Measurements from ENCODE around the gene RAX2.

The RAX2 gene

DNA sequence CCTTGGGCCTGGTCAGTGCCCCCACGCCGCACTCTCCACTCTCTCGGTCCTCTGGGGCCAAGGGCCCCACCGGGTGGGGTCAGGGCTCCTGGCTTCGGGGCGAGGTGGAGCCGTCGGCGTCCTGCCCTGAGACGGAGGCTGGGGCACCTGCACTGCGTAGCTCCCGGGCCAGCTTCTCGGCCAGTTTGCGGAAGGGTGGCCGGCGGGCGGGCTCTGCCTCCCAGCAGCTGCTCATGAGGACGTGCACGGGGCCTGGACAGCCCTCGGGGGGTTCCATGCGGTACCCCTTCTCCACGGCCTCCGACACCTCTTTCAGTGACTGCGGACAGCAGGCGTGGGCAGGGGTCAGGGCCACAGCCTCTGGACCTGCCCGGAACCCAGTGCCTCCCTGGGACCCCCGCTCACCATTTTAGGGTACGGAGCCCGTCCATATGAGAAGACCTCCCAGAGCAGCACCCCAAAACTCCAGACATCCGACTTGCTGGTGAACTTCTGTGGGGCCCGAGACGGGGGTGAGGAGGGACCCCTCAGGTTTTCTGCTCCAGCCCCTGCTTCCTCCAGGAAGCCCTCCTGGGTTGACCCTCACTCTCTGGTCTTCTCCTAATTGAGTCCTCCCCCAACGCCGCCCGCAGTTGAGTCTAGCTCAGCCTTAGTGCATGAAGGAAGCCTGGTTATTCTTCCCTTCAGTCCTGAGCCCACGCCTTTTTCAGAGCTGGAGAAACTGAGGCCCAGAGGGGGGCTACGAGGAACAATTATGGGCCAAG lies 6.3 kb upstream of the RAX2 start:
- H3K27ac ChIP-seq (ENCODE audit: low read length), result no peak overlapping the region
- no peaks in the 10 kb centered on the region for H3K9me3 ChIP-seq (ENCODE audit: control insufficient read depth, insufficient read depth, low read length)
- WGBS (ENCODE audit: insufficient coverage, insufficient read length), result no CpG with 5 or more reads among the region's 37 CpGs
- H3K27me3 ChIP-seq (ENCODE audit: control insufficient read depth, insufficient read depth, low read length), result no peaks in the 10 kb centered on the region
- DNase-seq (ENCODE audit: low read depth, low spot score), result no peak
- H3K4me1 ChIP-seq (ENCODE audit: control insufficient read depth, insufficient read depth, low read length), result no peaks in the 10 kb centered on the region
- H3K36me3 ChIP-seq (ENCODE audit: control insufficient read depth, insufficient read depth, low read length), result no peaks in the 10 kb centered on the region; the same call in none of the 2 replicates
- no peak overlapping the region for H3K4me3 ChIP-seq (ENCODE audit: low read length)

DNA sequence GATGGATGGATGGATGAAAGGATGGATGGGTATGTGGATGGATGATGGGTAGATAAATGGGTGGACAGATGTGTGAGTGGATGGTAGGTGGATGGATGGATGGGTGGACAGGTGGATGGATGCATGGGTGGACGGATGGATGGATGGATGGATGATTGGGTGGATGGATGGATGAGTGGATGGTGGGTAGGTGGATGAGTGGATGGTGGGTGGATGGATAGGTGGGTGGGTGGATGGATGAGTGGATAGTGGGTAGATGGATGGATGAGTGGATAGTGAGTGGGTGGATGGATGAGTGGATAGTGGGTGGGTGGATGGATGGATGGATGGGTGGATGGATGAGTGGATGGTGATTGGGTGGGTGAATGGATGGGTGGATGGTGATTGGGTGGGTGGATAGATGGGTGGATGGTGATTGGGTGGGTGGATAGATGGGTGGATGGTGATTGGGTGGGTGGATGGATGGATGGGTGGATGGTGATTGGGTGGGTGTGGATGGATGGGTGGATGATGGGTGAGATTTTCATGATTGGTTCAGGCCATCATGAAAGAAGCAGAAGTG lies 4.5 kb upstream of the RAX2 start:
- no peaks in the 10 kb centered on the region; the same call in 1 of the 2 replicates for H3K36me3 ChIP-seq (ENCODE audit: control insufficient read depth, insufficient read depth, low read length)
- peaks cover 3% of the 10 kb centered on the region; the same call in 1 of the 2 replicates for H3K4me1 ChIP-seq (ENCODE audit: control insufficient read depth, insufficient read depth, low read length)
- no peak overlapping the region for H3K4me3 ChIP-seq (ENCODE audit: low read length)
- WGBS (ENCODE audit: insufficient coverage, insufficient read length), result no CpG with 5 or more reads among the region's 1 CpG
- no peak overlapping the region for H3K27ac ChIP-seq (ENCODE audit: low read length)
- H3K9me3 ChIP-seq (ENCODE audit: control insufficient read depth, insufficient read depth, low read length), result no peaks in the 10 kb centered on the region
- no peaks in the 10 kb centered on the region for H3K27me3 ChIP-seq (ENCODE audit: control insufficient read depth, insufficient read depth, low read length)
- no peak for DNase-seq (ENCODE audit: low read depth, low spot score)

DNA sequence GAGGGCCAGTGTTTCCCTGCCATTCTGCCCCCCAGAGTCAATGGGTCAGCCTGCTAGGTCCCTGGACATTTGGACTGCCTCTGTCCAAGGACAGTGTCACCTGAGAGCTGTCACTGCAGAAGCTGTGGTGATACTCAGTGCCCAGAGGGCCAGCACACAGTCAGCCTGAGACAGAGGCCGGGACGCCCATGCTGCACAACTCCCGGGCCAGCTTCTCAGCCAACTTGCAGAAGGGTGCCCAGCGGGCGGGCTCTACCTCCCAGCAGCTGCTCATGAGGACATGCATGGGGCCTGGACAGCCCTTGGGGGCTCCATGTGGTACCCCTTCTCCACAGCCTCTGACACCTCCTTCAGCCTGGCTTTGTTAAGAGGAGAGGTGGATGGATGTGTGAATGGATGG lies 3.8 kb upstream of the RAX2 start:
- no peak for DNase-seq (ENCODE audit: low read depth, low spot score)
- H3K4me1 ChIP-seq (ENCODE audit: control insufficient read depth, insufficient read depth, low read length), result peaks cover 5% of the 10 kb centered on the region; the same call in 1 of the 2 replicates
- H3K9me3 ChIP-seq (ENCODE audit: control insufficient read depth, insufficient read depth, low read length), result no peaks in the 10 kb centered on the region
- no peaks in the 10 kb centered on the region; the same call in 1 of the 2 replicates for H3K36me3 ChIP-seq (ENCODE audit: control insufficient read depth, insufficient read depth, low read length)
- no peaks in the 10 kb centered on the region for H3K27me3 ChIP-seq (ENCODE audit: control insufficient read depth, insufficient read depth, low read length)
- H3K27ac ChIP-seq (ENCODE audit: low read length), result no peak overlapping the region
- WGBS (ENCODE audit: insufficient coverage, insufficient read length), result no CpG with 5 or more reads among the region's 5 CpGs
- H3K4me3 ChIP-seq (ENCODE audit: low read length), result no peak overlapping the region

DNA sequence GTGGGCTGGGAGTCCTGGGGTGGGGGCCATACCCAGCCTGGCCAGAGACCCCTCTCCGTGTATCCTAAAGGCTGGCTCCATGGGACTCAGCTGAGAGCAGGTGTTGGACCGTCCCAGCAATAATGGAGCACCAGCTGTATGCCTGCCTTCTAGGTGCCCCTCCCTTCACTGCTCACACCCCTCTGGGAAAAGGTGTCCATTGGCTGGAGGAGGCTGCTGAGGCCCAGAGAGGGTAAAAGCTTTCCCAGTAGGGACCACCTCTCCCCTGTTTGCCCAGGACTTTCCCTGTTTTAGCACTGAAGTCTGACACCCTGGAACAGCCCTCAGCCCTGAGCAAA lies 3.3 kb upstream of the RAX2 start:
- WGBS (ENCODE audit: insufficient coverage, insufficient read length), result no CpG with 5 or more reads among the region's 2 CpGs
- no peaks in the 10 kb centered on the region for H3K9me3 ChIP-seq (ENCODE audit: control insufficient read depth, insufficient read depth, low read length)
- no peak overlapping the region for H3K4me3 ChIP-seq (ENCODE audit: low read length)
- H3K36me3 ChIP-seq (ENCODE audit: control insufficient read depth, insufficient read depth, low read length), result peaks cover under 1% of the 10 kb centered on the region; the same call in 1 of the 2 replicates
- no peaks in the 10 kb centered on the region for H3K27me3 ChIP-seq (ENCODE audit: control insufficient read depth, insufficient read depth, low read length)
- H3K4me1 ChIP-seq (ENCODE audit: control insufficient read depth, insufficient read depth, low read length), result peaks cover 6% of the 10 kb centered on the region; the same call in 1 of the 2 replicates
- DNase-seq (ENCODE audit: low read depth, low spot score), result no peak
- H3K27ac ChIP-seq (ENCODE audit: low read length), result no peak overlapping the region

DNA sequence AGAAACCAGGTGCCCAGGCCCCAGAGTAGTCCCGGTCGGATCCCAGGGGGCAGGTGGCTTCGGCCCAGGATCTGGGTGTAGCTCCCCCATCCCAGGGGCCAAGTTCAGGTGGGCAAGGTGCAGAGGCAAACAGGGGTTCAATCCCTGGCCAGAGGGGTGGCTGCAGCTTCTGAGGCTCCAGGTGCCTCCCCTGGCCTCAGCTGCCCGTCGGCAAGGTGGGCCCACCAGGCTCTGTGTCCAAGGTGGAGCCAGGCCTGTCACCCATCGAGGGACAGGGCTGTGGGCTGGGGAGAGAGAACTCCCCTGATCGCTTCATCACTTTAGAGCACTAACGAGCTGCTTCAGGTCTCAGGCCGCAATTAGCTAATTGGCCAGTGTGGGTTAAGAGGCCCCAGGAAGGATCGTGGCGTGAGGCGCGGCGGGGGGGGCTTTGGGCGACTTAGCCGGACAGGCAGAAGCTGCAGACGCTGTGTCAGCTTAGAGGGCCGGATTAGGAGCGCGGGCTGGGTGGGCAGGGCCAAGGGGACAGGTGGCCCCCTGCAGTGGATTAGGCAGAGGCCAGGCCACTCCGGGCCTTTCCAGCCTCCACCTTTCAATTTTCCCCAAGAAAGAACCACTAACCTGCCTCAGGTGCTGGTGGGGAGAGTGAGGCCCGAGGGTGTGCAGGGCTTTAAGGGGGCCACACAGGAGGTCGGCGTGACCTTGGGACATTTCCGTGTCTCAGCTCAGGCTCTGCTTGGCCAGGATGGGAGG lies 2.8 kb upstream of the RAX2 start:
- DNase-seq (ENCODE audit: low read depth, low spot score), result no peak
- no CpG with 5 or more reads among the region's 25 CpGs for WGBS (ENCODE audit: insufficient coverage, insufficient read length)
- Histone ChIP-seq H3K36me3 (ENCODE audit: control insufficient read depth, insufficient read depth, low read length) (peaks cover 3% of the 10 kb centered on the region; the same call in 1 of the 2 replicates), H3K27ac (ENCODE audit: low read length) (no peak overlapping the region), H3K9me3 (ENCODE audit: control insufficient read depth, insufficient read depth, low read length) (no peaks in the 10 kb centered on the region), H3K27me3 (ENCODE audit: control insufficient read depth, insufficient read depth, low read length) (no peaks in the 10 kb centered on the region), H3K4me3 (ENCODE audit: low read length) (no peak overlapping the region), H3K4me1 (ENCODE audit: control insufficient read depth, insufficient read depth, low read length) (peaks cover 8% of the 10 kb centered on the region; the same call in 1 of the 2 replicates)

DNA sequence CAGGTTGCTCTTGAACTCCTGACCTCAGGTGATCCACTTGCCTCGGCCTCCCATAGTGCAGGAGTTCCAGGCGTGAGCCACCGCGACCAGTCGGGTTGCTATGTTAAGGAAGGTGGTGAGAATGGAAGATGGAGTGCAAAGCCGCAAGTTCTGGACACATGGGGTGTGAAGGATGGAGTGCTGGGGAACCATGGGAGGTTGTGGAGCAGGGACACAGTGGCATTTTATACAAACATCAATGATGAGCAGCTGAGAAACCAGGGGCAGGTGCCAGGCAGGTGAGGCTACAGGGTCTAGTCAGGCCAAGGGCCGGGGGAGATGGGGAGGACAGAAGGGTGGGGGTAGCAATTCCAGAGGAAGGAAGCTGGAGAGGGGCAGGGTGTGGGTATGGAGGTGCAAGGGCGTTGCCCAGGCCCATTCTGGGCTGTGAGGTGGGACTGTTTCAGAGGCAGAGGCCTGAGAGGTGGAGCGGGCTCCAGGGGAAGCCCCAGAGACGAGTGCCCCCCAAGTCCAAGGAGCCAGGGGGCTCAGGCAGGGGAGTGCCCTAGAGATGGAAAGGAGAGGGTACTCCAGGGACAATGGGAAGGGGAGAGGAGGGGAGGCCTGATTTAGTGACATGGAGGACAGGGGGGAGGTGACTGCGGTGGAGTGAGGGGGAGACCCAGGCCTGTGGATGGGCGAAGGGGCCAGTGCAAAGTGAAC lies 1.9 kb upstream of the RAX2 start:
- Histone ChIP-seq H3K27me3 (ENCODE audit: control insufficient read depth, insufficient read depth, low read length) (no peaks in the 10 kb centered on the region), H3K4me1 (ENCODE audit: control insufficient read depth, insufficient read depth, low read length) (peaks cover 8% of the 10 kb centered on the region; the same call in 1 of the 2 replicates), H3K4me3 (ENCODE audit: low read length) (no peak overlapping the region), H3K36me3 (ENCODE audit: control insufficient read depth, insufficient read depth, low read length) (peaks cover 3% of the 10 kb centered on the region; the same call in 1 of the 2 replicates), H3K9me3 (ENCODE audit: control insufficient read depth, insufficient read depth, low read length) (no peaks in the 10 kb centered on the region), H3K27ac (ENCODE audit: low read length) (no peak overlapping the region)
- no peak for DNase-seq (ENCODE audit: low read depth, low spot score)
- WGBS (ENCODE audit: insufficient coverage, insufficient read length), result no CpG with 5 or more reads among the region's 12 CpGs

DNA sequence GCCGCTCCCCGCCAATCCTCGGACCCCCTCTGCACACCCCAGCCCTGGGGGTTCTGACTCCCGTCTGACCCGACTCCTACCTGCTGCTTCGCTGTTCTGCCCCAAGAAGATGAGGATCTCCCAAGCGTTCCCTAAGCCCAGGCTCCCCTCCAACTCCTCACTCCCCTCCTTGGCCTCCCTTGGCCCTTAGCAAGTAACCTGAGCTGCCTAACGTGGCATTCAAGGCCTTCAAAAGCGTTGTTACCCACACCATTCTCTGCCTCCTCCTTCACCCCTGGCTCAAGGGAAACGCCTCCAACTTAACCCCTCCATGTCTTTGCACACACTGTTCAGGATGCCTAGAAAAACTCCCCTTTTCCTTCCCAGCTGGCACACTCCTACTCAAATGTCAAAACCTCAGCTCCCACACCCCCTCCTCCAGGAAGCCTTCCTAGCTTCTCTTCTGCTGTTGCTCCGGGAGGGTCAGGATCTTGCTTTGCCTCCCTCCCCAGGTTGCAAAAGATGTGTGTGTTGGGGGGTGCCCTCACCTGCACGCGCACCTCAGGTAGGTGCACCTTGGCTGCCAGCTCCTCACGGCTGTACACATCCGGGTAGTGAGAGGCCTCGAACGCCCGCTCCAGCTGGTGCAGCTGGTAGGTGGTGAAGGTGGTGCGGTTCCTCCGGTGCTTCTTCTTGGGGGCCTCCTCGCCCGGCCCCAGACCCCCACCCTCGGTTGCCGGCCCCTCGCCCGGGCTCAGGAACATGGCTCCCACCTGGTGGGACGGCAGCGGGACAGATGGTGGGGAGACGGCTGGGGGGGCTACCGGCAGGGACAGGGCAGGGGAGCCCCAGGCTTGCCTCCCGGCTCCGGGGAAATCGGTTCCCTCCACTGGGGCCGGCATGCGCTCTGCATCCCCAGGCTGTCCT lies 775 bp downstream of the RAX2 start:
- Histone ChIP-seq H3K27me3 (ENCODE audit: control insufficient read depth, insufficient read depth, low read length) (no peaks in the 10 kb centered on the region), H3K9me3 (ENCODE audit: control insufficient read depth, insufficient read depth, low read length) (no peaks in the 10 kb centered on the region), H3K4me3 (ENCODE audit: low read length) (no peak overlapping the region), H3K4me1 (ENCODE audit: control insufficient read depth, insufficient read depth, low read length) (peaks cover 8% of the 10 kb centered on the region; the same call in 1 of the 2 replicates), H3K27ac (ENCODE audit: low read length) (no peak overlapping the region), H3K36me3 (ENCODE audit: control insufficient read depth, insufficient read depth, low read length) (peaks cover 10% of the 10 kb centered on the region; the same call in 1 of the 2 replicates)
- no peak for DNase-seq (ENCODE audit: low read depth, low spot score)
- no CpG with 5 or more reads among the region's 35 CpGs for WGBS (ENCODE audit: insufficient coverage, insufficient read length)

DNA sequence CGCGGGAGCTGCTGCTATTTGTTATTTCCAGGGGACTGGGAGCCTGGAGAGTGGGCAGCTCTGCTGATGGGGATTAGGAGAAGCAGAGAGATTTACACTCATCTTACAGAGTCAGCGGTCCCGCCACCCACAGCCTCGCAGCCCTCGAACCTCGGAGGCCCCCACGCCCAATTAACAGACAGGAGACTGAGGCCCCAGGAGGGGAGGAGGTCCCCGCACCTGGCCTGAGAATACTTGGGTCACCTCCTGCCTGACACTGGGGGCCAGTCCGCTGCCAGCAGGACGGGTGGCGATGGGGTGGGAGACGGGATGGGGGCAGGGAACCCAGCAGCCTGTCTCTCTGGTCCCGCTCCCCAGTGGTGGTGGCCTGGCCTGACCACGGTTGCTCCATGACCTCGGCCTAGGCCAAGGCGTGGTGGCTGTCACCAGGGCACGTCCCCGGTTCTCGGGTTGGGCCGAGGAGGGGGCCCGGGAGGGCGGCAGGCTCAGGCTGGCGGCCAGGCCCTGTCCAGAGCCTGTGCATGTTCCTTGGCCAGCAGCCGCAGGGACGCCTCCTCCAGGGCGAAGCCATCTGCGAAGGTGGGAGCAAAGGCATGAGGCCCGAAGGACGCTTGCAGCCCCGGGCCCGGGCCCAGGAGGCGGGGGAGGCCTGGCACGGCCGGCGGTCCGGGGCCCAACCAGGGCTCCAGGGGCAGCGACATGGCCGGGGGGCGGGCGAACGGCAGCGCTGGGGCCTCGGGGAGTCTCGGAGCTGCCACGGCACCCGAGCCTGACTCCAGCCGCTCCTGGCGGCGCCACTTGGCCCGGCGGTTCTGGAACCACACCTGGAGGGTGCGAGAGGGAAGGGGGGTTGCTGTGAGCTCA lies 1.7 kb downstream of the RAX2 start:
- Histone ChIP-seq H3K9me3 (ENCODE audit: control insufficient read depth, insufficient read depth, low read length) (no peaks in the 10 kb centered on the region), H3K36me3 (ENCODE audit: control insufficient read depth, insufficient read depth, low read length) (peaks cover 10% of the 10 kb centered on the region; the same call in 1 of the 2 replicates), H3K27me3 (ENCODE audit: control insufficient read depth, insufficient read depth, low read length) (no peaks in the 10 kb centered on the region), H3K4me3 (ENCODE audit: low read length) (no peak overlapping the region), H3K4me1 (ENCODE audit: control insufficient read depth, insufficient read depth, low read length) (peaks cover 8% of the 10 kb centered on the region; the same call in 1 of the 2 replicates), H3K27ac (ENCODE audit: low read length) (no peak overlapping the region)
- WGBS (ENCODE audit: insufficient coverage, insufficient read length), result no CpG with 5 or more reads among the region's 53 CpGs
- DNase-seq (ENCODE audit: low read depth, low spot score), result no peak

DNA sequence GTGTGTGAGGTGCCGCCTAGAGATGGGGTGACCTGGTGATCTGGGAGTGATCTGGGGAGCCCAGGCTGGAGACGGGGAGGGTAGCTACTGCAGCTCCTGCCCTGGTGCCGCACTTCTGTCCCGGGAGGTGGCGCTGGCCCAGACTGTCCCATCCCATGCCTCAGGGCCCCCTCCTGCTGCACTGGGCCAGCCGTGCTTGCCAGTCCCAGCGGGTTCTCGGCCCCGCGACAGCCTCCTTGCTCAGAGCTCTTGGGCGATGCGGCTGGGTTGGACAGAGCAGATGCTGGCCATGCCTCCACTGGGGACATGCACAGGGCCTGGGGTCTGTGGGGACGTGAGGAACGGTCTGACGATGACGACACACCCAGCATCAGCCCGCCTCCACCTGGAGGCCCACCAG lies 2.5 kb downstream of the RAX2 start:
- H3K27ac ChIP-seq (ENCODE audit: low read length), result no peak overlapping the region
- no peak overlapping the region for H3K4me3 ChIP-seq (ENCODE audit: low read length)
- DNase-seq (ENCODE audit: low read depth, low spot score), result no peak
- H3K36me3 ChIP-seq (ENCODE audit: control insufficient read depth, insufficient read depth, low read length), result peaks cover 13% of the 10 kb centered on the region
- H3K4me1 ChIP-seq (ENCODE audit: control insufficient read depth, insufficient read depth, low read length), result peaks cover 8% of the 10 kb centered on the region; the same call in 1 of the 2 replicates
- WGBS (ENCODE audit: insufficient coverage, insufficient read length), result no CpG with 5 or more reads among the region's 17 CpGs
- no peaks in the 10 kb centered on the region for H3K9me3 ChIP-seq (ENCODE audit: control insufficient read depth, insufficient read depth, low read length)
- H3K27me3 ChIP-seq (ENCODE audit: control insufficient read depth, insufficient read depth, low read length), result no peaks in the 10 kb centered on the region
